ENCODE results near the gene CDCA8.
A peak's percentile ranks its signal among the peaks of the same experiment; 100 is the strongest.
"Not testable (repeated sequence)": the region's sequence is repeated elsewhere in the genome, so short reads cannot be mapped to it uniquely, and the experiment has no call there.

Gene CDCA8

GRCh38 chr1:37730376-37730775, 38.1 kb downstream of the CDCA8 start:
- peaks cover 0 to 2% of the 10 kb centered on the region in 2 donors for H3K9me3 ChIP-seq (ENCODE audit: control insufficient read depth in 2 of 2, low read length in 2 of 2)
- H3K27ac ChIP-seq (ENCODE audit: low read depth in 2 of 2, low read length in 2 of 2) = no peak overlapping the region
- H3K4me1 ChIP-seq (ENCODE audit: control insufficient read depth in 2 of 2, insufficient read depth in 2 of 2, low read length in 2 of 2) = peaks cover 14% of the 10 kb centered on the region in 2 donors
- no peak overlapping the region for H3K9ac ChIP-seq (ENCODE audit: low read depth in 1 of 2, low read length in 2 of 2)
- no peak overlapping the region for H3K4me3 ChIP-seq (ENCODE audit: low read length in 2 of 2)
- peaks cover 0 to 2% of the 10 kb centered on the region in 2 donors for H3K27me3 ChIP-seq (ENCODE audit: control insufficient read depth in 2 of 2, insufficient read depth in 2 of 2, low read length in 2 of 2)
- peaks cover 6 to 21% of the 10 kb centered on the region in 2 donors for H3K36me3 ChIP-seq (ENCODE audit: control insufficient read depth in 2 of 2, insufficient read depth in 2 of 2, low read length in 2 of 2)

GRCh38 chr1:37731312-37732019, 39.1 kb downstream of the CDCA8 start:
- Histone ChIP-seq H3K4me3 (ENCODE audit: low read length in 2 of 2) (no peak overlapping the region), H3K9ac (ENCODE audit: low read depth in 1 of 2, low read length in 2 of 2) (no peak overlapping the region), H3K9me3 (ENCODE audit: control insufficient read depth in 2 of 2, low read length in 2 of 2) (peaks cover 0 to 2% of the 10 kb centered on the region in 2 donors), H3K27me3 (ENCODE audit: control insufficient read depth in 2 of 2, insufficient read depth in 2 of 2, low read length in 2 of 2) (peaks cover 0 to 2% of the 10 kb centered on the region in 2 donors), H3K4me1 (ENCODE audit: control insufficient read depth in 2 of 2, insufficient read depth in 2 of 2, low read length in 2 of 2) (peaks cover 16 to 21% of the 10 kb centered on the region in 2 donors), H3K27ac (ENCODE audit: low read depth in 2 of 2, low read length in 2 of 2) (no peak overlapping the region), H3K36me3 (ENCODE audit: control insufficient read depth in 2 of 2, insufficient read depth in 2 of 2, low read length in 2 of 2) (peaks cover 6 to 11% of the 10 kb centered on the region in 2 donors)

GRCh38 chr1:37732111-37732780, 39.9 kb downstream of the CDCA8 start:
- peaks cover 0 to 7% of the 10 kb centered on the region in 2 donors for H3K36me3 ChIP-seq (ENCODE audit: control insufficient read depth in 2 of 2, insufficient read depth in 2 of 2, low read length in 2 of 2)
- no peak overlapping the region for H3K9ac ChIP-seq (ENCODE audit: low read depth in 1 of 2, low read length in 2 of 2)
- H3K9me3 ChIP-seq (ENCODE audit: control insufficient read depth in 2 of 2, low read length in 2 of 2) = peaks cover 0 to 2% of the 10 kb centered on the region in 2 donors
- peak overlapping the region in 1 of 2 donors; percentile 43 for H3K27ac ChIP-seq (ENCODE audit: low read depth in 2 of 2, low read length in 2 of 2)
- peak overlapping the region in 1 of 2 donors; percentile 32 for H3K4me3 ChIP-seq (ENCODE audit: low read length in 2 of 2)
- H3K4me1 ChIP-seq (ENCODE audit: control insufficient read depth in 2 of 2, insufficient read depth in 2 of 2, low read length in 2 of 2) = peaks cover 16 to 21% of the 10 kb centered on the region in 2 donors
- peaks cover 0 to 2% of the 10 kb centered on the region in 2 donors for H3K27me3 ChIP-seq (ENCODE audit: control insufficient read depth in 2 of 2, insufficient read depth in 2 of 2, low read length in 2 of 2)

GRCh38 chr1:37734629-37735591, 42.6 kb downstream of the CDCA8 start:
- peaks cover 22 to 26% of the 10 kb centered on the region in 2 donors for H3K4me1 ChIP-seq (ENCODE audit: control insufficient read depth in 2 of 2, insufficient read depth in 2 of 2, low read length in 2 of 2)
- peaks cover 0 to 2% of the 10 kb centered on the region in 2 donors for H3K9me3 ChIP-seq (ENCODE audit: control insufficient read depth in 2 of 2, low read length in 2 of 2)
- H3K27ac ChIP-seq (ENCODE audit: low read depth in 2 of 2, low read length in 2 of 2) = peak overlapping the region; percentile 92 to 93
- peaks cover 0 to 7% of the 10 kb centered on the region in 2 donors for H3K36me3 ChIP-seq (ENCODE audit: control insufficient read depth in 2 of 2, insufficient read depth in 2 of 2, low read length in 2 of 2)
- peaks cover 0 to 2% of the 10 kb centered on the region in 2 donors for H3K27me3 ChIP-seq (ENCODE audit: control insufficient read depth in 2 of 2, insufficient read depth in 2 of 2, low read length in 2 of 2)
- H3K4me3 ChIP-seq (ENCODE audit: low read length in 2 of 2) = peak overlapping the region; percentile 78 to 84
- H3K9ac ChIP-seq (ENCODE audit: low read depth in 1 of 2, low read length in 2 of 2) = peak overlapping the region; percentile 70 to 75

GRCh38 chr1:37737975-37738374, 45.7 kb downstream of the CDCA8 start:
- H3K36me3 ChIP-seq (ENCODE audit: control insufficient read depth in 2 of 2, insufficient read depth in 2 of 2, low read length in 2 of 2); H3K9me3 ChIP-seq (ENCODE audit: control insufficient read depth in 2 of 2, low read length in 2 of 2); H3K27ac ChIP-seq (ENCODE audit: low read depth in 2 of 2, low read length in 2 of 2); H3K27me3 ChIP-seq (ENCODE audit: control insufficient read depth in 2 of 2, insufficient read depth in 2 of 2, low read length in 2 of 2); H3K9ac ChIP-seq (ENCODE audit: low read depth in 1 of 2, low read length in 2 of 2); H3K4me3 ChIP-seq (ENCODE audit: low read length in 2 of 2): not testable (repeated sequence)
- peaks cover 15 to 18% of the 10 kb centered on the region in 2 donors for H3K4me1 ChIP-seq (ENCODE audit: control insufficient read depth in 2 of 2, insufficient read depth in 2 of 2, low read length in 2 of 2)

- not testable (repeated sequence) for H3K36me3 ChIP-seq (ENCODE audit: control insufficient read depth in 2 of 2, insufficient read depth in 2 of 2, low read length in 2 of 2); H3K4me3 ChIP-seq (ENCODE audit: low read length in 2 of 2); H3K27ac ChIP-seq (ENCODE audit: low read depth in 2 of 2, low read length in 2 of 2); H3K27me3 ChIP-seq (ENCODE audit: control insufficient read depth in 2 of 2, insufficient read depth in 2 of 2, low read length in 2 of 2); H3K9me3 ChIP-seq (ENCODE audit: control insufficient read depth in 2 of 2, low read length in 2 of 2); H3K9ac ChIP-seq (ENCODE audit: low read depth in 1 of 2, low read length in 2 of 2)
- H3K4me1 ChIP-seq (ENCODE audit: control insufficient read depth in 2 of 2, insufficient read depth in 2 of 2, low read length in 2 of 2) = peaks cover 13% of the 10 kb centered on the region in 2 donors
These were observed 46.3 kb downstream of the CDCA8 start for GRCh38 chr1:37738619-37739018.

GRCh38 chr1:37739222-37739621, 46.9 kb downstream of the CDCA8 start:
- Histone ChIP-seq H3K9ac (ENCODE audit: low read depth in 1 of 2, low read length in 2 of 2) (no peak overlapping the region), H3K4me1 (ENCODE audit: control insufficient read depth in 2 of 2, insufficient read depth in 2 of 2, low read length in 2 of 2) (peaks cover 8 to 12% of the 10 kb centered on the region in 2 donors), H3K27ac (ENCODE audit: low read depth in 2 of 2, low read length in 2 of 2) (no peak overlapping the region), H3K4me3 (ENCODE audit: low read length in 2 of 2) (no peak overlapping the region), H3K36me3 (ENCODE audit: control insufficient read depth in 2 of 2, insufficient read depth in 2 of 2, low read length in 2 of 2) (no peaks in the 10 kb centered on the region), H3K9me3 (ENCODE audit: control insufficient read depth in 2 of 2, low read length in 2 of 2) (peaks cover 0 to 2% of the 10 kb centered on the region in 2 donors), H3K27me3 (ENCODE audit: control insufficient read depth in 2 of 2, insufficient read depth in 2 of 2, low read length in 2 of 2) (no peaks in the 10 kb centered on the region)

- Histone ChIP-seq H3K9me3 (ENCODE audit: control insufficient read depth in 2 of 2, low read length in 2 of 2) (no peaks in the 10 kb centered on the region), H3K4me3 (ENCODE audit: low read length in 2 of 2) (no peak overlapping the region), H3K27ac (ENCODE audit: low read depth in 2 of 2, low read length in 2 of 2) (no peak overlapping the region), H3K36me3 (ENCODE audit: control insufficient read depth in 2 of 2, insufficient read depth in 2 of 2, low read length in 2 of 2) (no peaks in the 10 kb centered on the region), H3K9ac (ENCODE audit: low read depth in 1 of 2, low read length in 2 of 2) (no peak overlapping the region), H3K4me1 (ENCODE audit: control insufficient read depth in 2 of 2, insufficient read depth in 2 of 2, low read length in 2 of 2) (peaks cover 5% of the 10 kb centered on the region in 2 donors), H3K27me3 (ENCODE audit: control insufficient read depth in 2 of 2, insufficient read depth in 2 of 2, low read length in 2 of 2) (no peaks in the 10 kb centered on the region)
These were observed 48.8 kb downstream of the CDCA8 start for GRCh38 chr1:37741130-37741529.

GRCh38 chr1:37741662-37742061, 49.3 kb downstream of the CDCA8 start:
- no peaks in the 10 kb centered on the region for H3K9me3 ChIP-seq (ENCODE audit: control insufficient read depth in 2 of 2, low read length in 2 of 2)
- no peak overlapping the region for H3K27ac ChIP-seq (ENCODE audit: low read depth in 2 of 2, low read length in 2 of 2)
- peaks cover 5% of the 10 kb centered on the region in 2 donors for H3K4me1 ChIP-seq (ENCODE audit: control insufficient read depth in 2 of 2, insufficient read depth in 2 of 2, low read length in 2 of 2)
- no peaks in the 10 kb centered on the region for H3K36me3 ChIP-seq (ENCODE audit: control insufficient read depth in 2 of 2, insufficient read depth in 2 of 2, low read length in 2 of 2)
- no peaks in the 10 kb centered on the region for H3K27me3 ChIP-seq (ENCODE audit: control insufficient read depth in 2 of 2, insufficient read depth in 2 of 2, low read length in 2 of 2)
- no peak overlapping the region for H3K9ac ChIP-seq (ENCODE audit: low read depth in 1 of 2, low read length in 2 of 2)
- no peak overlapping the region for H3K4me3 ChIP-seq (ENCODE audit: low read length in 2 of 2)
